Measurements from ENCODE around the gene IQGAP2.

Gene IQGAP2

DNA sequence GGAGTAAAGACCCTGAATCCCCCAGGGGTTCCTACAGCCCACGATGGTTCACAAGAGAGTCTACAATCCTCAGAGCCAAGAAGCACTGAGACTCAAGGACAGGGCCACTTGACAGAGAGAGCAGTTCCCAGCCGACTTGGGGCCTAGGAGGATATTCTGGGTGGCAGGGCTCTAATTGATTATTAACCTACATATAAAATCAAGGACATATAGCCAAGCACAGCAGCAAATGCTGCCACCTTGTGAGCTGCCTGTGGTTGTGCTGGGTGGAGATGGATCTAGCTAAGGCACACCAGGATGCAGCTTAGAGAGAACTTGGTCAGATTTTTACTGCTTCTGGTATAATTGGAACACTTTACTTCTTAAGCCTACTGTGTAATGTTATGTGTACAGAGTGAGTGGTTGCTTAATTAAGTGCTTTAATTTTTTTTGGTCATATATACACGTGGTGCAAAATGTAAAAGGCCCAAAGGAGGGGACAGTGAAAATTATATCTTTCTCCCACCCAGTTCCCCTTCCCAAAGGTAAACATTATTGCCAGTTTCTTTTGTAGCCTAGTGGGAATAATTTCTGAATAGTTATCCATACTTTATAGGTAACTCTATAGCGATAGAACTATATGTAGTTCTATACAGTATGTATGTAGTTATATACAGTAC is 141.3 kb downstream of the IQGAP2 start:
- DNase-seq: peak; percentile 39
- H3K27ac ChIP-seq: no peak overlapping the region
- no peaks in the 10 kb centered on the region for H3K36me3 ChIP-seq (replicated peaks)
- H3K27me3 ChIP-seq (replicated peaks): no peaks in the 10 kb centered on the region
- H3K4me3 ChIP-seq (ENCODE audit: low read depth, low read length): no peak overlapping the region
- TF ChIP-seq, protein P1, sequence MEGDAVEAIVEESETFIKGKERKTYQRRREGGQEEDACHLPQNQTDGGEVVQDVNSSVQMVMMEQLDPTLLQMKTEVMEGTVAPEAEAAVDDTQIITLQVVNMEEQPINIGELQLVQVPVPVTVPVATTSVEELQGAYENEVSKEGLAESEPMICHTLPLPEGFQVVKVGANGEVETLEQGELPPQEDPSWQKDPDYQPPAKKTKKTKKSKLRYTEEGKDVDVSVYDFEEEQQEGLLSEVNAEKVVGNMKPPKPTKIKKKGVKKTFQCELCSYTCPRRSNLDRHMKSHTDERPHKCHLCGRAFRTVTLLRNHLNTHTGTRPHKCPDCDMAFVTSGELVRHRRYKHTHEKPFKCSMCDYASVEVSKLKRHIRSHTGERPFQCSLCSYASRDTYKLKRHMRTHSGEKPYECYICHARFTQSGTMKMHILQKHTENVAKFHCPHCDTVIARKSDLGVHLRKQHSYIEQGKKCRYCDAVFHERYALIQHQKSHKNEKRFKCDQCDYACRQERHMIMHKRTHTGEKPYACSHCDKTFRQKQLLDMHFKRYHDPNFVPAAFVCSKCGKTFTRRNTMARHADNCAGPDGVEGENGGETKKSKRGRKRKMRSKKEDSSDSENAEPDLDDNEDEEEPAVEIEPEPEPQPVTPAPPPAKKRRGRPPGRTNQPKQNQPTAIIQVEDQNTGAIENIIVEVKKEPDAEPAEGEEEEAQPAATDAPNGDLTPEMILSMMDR (IDR thresholded peaks at IDR 0.05; ENCODE audit: low read depth, low read length, missing control alignments): peak; percentile 83
- in situ Hi-C loops (cut with HindIII; ENCODE audit: low pct_ligation_motif_present, low sequenced_read_pairs): no loop called here

GRCh38 chr5:76545184-76545583 is 142.1 kb downstream of the IQGAP2 start:
- H3K27me3 ChIP-seq (replicated peaks): no peaks in the 10 kb centered on the region
- in situ Hi-C loops (cut with HindIII; ENCODE audit: low pct_ligation_motif_present, low sequenced_read_pairs): no loop called here
- H3K27ac ChIP-seq: no peak overlapping the region
- H3K4me3 ChIP-seq (ENCODE audit: low read depth, low read length): no peak overlapping the region
- TF ChIP-seq, protein P1 (IDR thresholded peaks at IDR 0.05; ENCODE audit: low read depth, low read length, missing control alignments): no peak
- no peak for DNase-seq
- H3K36me3 ChIP-seq (replicated peaks): no peaks in the 10 kb centered on the region

GRCh38 chr5:76546497-76547102 is 143.5 kb downstream of the IQGAP2 start:
- Histone ChIP-seq H3K36me3 (replicated peaks) (no peaks in the 10 kb centered on the region), H3K27ac (no peak overlapping the region), H3K4me3 (ENCODE audit: low read depth, low read length) (no peak overlapping the region), H3K27me3 (replicated peaks) (no peaks in the 10 kb centered on the region)
- DNase-seq: no peak
- in situ Hi-C loops (cut with HindIII; ENCODE audit: low pct_ligation_motif_present, low sequenced_read_pairs): no loop called here
- TF ChIP-seq, protein P1 (IDR thresholded peaks at IDR 0.05; ENCODE audit: low read depth, low read length, missing control alignments): no peak

DNA sequence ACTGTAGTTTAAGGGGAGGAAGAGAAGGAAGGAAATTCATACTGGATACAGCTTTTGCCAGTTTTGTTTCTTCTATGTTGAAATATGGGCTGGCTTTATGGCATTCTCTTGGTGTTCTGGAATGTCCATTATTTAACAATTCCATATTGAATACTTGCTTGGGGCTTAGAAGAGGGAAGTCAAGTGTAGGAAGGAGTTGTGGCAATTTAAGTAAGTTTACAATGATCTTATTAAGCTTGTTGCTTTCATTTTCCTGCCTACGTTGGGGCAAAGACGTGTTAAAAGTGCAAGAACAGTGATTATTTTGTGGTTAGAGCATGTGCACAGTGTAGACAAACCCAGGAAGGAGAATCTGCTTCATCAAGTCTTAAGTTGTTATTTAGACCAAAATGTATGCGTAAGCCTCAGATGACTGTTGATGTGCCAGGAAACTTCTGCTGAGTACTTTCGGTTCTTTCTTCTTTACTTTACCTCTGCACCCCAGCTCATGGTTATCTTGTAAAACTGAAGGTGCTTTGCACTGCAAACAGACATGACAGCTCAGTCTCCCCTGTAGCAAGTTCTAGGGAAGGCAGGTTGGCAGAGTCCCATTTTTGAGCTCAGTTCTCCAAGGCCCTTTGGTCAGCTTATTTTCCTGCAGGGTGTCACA is 144.3 kb downstream of the IQGAP2 start:
- no peak for DNase-seq
- in situ Hi-C loops (cut with HindIII; ENCODE audit: low pct_ligation_motif_present, low sequenced_read_pairs): no loop called here
- Histone ChIP-seq H3K36me3 (replicated peaks) (no peaks in the 10 kb centered on the region), H3K4me3 (ENCODE audit: low read depth, low read length) (no peak overlapping the region), H3K27me3 (replicated peaks) (no peaks in the 10 kb centered on the region), H3K27ac (no peak overlapping the region)
- TF ChIP-seq, protein P1 (IDR thresholded peaks at IDR 0.05; ENCODE audit: low read depth, low read length, missing control alignments): no peak

GRCh38 chr5:76547891-76548524 is 144.9 kb downstream of the IQGAP2 start:
- H3K27ac ChIP-seq: no peak overlapping the region
- H3K36me3 ChIP-seq (replicated peaks): no peaks in the 10 kb centered on the region
- TF ChIP-seq, protein P1 (IDR thresholded peaks at IDR 0.05; ENCODE audit: low read depth, low read length, missing control alignments): no peak
- no peak overlapping the region for H3K4me3 ChIP-seq (ENCODE audit: low read depth, low read length)
- DNase-seq: no peak
- in situ Hi-C loops (cut with HindIII; ENCODE audit: low pct_ligation_motif_present, low sequenced_read_pairs): no loop called here
- no peaks in the 10 kb centered on the region for H3K27me3 ChIP-seq (replicated peaks)

All from brain microvascular endothelial cell (primary cell).